Activated T-helper 1 cell treated with Interleukin-2 at 50 U/mL for 16 hours (primary cell): ENCODE results near the gene ACAP1.

ENCODE experiments used
- DNase-seq: peaks from one replicate; pipeline ENCODE4 v3.0.0-alpha.2; 2020; ENCODE audit warnings: low read depth

The ACAP1 gene

GRCh38 chr17:7391307-7391706, 55.0 kb downstream of the ACAP1 start:
- no peak for DNase-seq

GRCh38 chr17:7392696-7393612, 56.6 kb downstream of the ACAP1 start:
- no peak for DNase-seq

GRCh38 chr17:7393613-7394451, 57.5 kb downstream of the ACAP1 start:
- DNase-seq = peak; percentile 52

- DNase-seq = peak; percentile 75
Observed at GRCh38 chr17:7394452-7395191, 58.3 kb downstream of the ACAP1 start, which contains the start of gene PLSCR3. TSS of gene PLSCR3 (minus strand) at chr17:7394525. CDS start at chr17:7394110, 415 bp downstream.

- DNase-seq = no peak
Observed at GRCh38 chr17:7396147-7396546, 59.8 kb downstream of the ACAP1 start.

- DNase-seq = no peak
Observed at GRCh38 chr17:7398612-7399011, 62.3 kb downstream of the ACAP1 start.
